IMR-90 (cell line): ENCODE results near the gene MX1. TPM values are rescaled to one million over a fixed set of nuclear protein-coding genes. Genes with fewer than 3 reads are reported as not detected.
"Not testable (repeated sequence)": the region's sequence is repeated elsewhere in the genome, so short reads cannot be mapped to it uniquely, and the experiment has no call there.

ENCODE experiments used
- ATAC-seq: fragments of 200-7000 bp; cut with Tn5 transposase; 2 replicates; pipeline ENCODE4 v1.9.1; 2020; ENCODE audit warnings: low read depth, mild to moderate bottlenecking, moderate library complexity
- BruUV-seq: library from RNA; stranded (reverse); fragments of 400-500 nt; replicated peaks from 2 replicates; lab custom pipeline; 2021; lab: Mats Ljungman, UMichigan
- CTCF ChIA-PET: fragments of 300-600 bp; formaldehyde crosslinking; extraction: SDS; loops from one replicate; lab custom pipeline; 2021; ENCODE audit warnings: antibody characterized with exemption; lab: Yijun Ruan, JAX
- POLR2A ChIA-PET: fragments of 300-600 bp; sonication (Branson Sonifier 250); formaldehyde crosslinking; loops from one replicate; lab custom pipeline; 2022; ENCODE audit warnings: antibody characterized with exemption; ENCODE audit not compliant: unreplicated experiment; lab: Charles Lee
- DNase-seq: peaks from one replicate; pipeline ENCODE4 v3.0.0; 2013
- H2AFZ ChIP-seq: replicated peaks from 2 replicates; pipeline ENCODE3; 2013; ENCODE audit warnings: low read length, mild to moderate bottlenecking; ENCODE audit not compliant: poor library complexity
- H2AK5ac ChIP-seq: 2 replicates; pipeline ENCODE4 v1.6.1; 2013; ENCODE audit warnings: low read depth, low read length, inconsistent platforms
- H2AK9ac ChIP-seq: replicated peaks from 2 replicates; pipeline ENCODE3; 2013; ENCODE audit warnings: mild to moderate bottlenecking, low read depth, low read length, moderate library complexity; ENCODE audit not compliant: poor library complexity
- H2BK120ac ChIP-seq: 2 replicates; pipeline ENCODE4 v1.6.1; 2013; ENCODE audit warnings: low read depth, low read length, inconsistent platforms
- H2BK15ac ChIP-seq: 3 replicates; pipeline ENCODE4 v1.6.1; 2013; ENCODE audit warnings: low read depth, low read length, inconsistent platforms
- H2BK20ac ChIP-seq: 2 replicates; pipeline ENCODE4 v1.6.1; 2013; ENCODE audit warnings: low read depth, mild to moderate bottlenecking, inconsistent platforms, low read length, moderate library complexity
- H2BK5ac ChIP-seq: 2 replicates; pipeline ENCODE4 v1.6.1; 2013; ENCODE audit warnings: mild to moderate bottlenecking, low read depth, low read length, inconsistent platforms; ENCODE audit not compliant: poor library complexity, severe bottlenecking
- H3K14ac ChIP-seq: replicated peaks from 2 replicates; pipeline ENCODE4 v1.6.1; 2013; ENCODE audit warnings: low read depth, low read length, inconsistent platforms
- H3K18ac ChIP-seq: 2 replicates; pipeline ENCODE4 v1.6.1; 2013; ENCODE audit warnings: low read depth, low read length, control low read depth
- H3K23ac ChIP-seq: 2 replicates; pipeline ENCODE4 v1.6.1; 2013; ENCODE audit warnings: low read depth, low read length, inconsistent platforms
- H3K27ac ChIP-seq: 2 replicates; pipeline ENCODE4 v1.5.1; 2013; ENCODE audit warnings: mild to moderate bottlenecking, control low read depth, low read length; ENCODE audit not compliant: insufficient read depth
- H3K27me3 ChIP-seq: 2 replicates; pipeline ENCODE4 v1.6.1; 2013; ENCODE audit warnings: low read length; ENCODE audit not compliant: control insufficient read depth, insufficient read depth
- H3K36me3 ChIP-seq: 2 replicates; pipeline ENCODE4 v1.6.1; 2013; ENCODE audit warnings: low read length, mixed read lengths; ENCODE audit not compliant: control insufficient read depth, insufficient read depth
- H3K4ac ChIP-seq: 2 replicates; pipeline ENCODE4 v1.6.1; 2013; ENCODE audit warnings: low read depth, low read length, inconsistent platforms
- H3K4me1 ChIP-seq: 2 replicates; pipeline ENCODE4 v1.6.1; 2013; ENCODE audit warnings: low read length, mixed read lengths; ENCODE audit not compliant: control insufficient read depth, insufficient read depth
- H3K4me2 ChIP-seq: 2 replicates; pipeline ENCODE4 v1.6.1; 2013; ENCODE audit warnings: low read depth, mild to moderate bottlenecking, control low read depth, low read length, moderate library complexity
- H3K4me3 ChIP-seq: 2 replicates; pipeline ENCODE4 v1.5.1; 2013; ENCODE audit warnings: low read depth, mild to moderate bottlenecking, control low read depth, low read length, moderate library complexity; ENCODE audit not compliant: insufficient read depth
- H3K56ac ChIP-seq: 2 replicates; pipeline ENCODE4 v1.6.1; 2013; ENCODE audit warnings: low read length, inconsistent platforms; ENCODE audit not compliant: insufficient read depth; ENCODE audit errors: extremely low read depth
- H3K79me1 ChIP-seq, 2 experiments: 2 replicates each; pipeline ENCODE4 v1.6.1; 2013; ENCODE audit warnings: low read length in 2 of 2, inconsistent platforms in 1 of 2, low read depth in 1 of 2
- H3K9ac ChIP-seq: 2 replicates; pipeline ENCODE4 v1.6.1; 2013; ENCODE audit warnings: low read depth, low read length, control low read depth
- H3K9me1 ChIP-seq: 2 replicates; pipeline ENCODE4 v1.6.1; 2013; ENCODE audit warnings: low read length, inconsistent platforms; ENCODE audit not compliant: insufficient read depth
- H3K9me3 ChIP-seq: 2 replicates; pipeline ENCODE4 v1.6.1; 2013; ENCODE audit warnings: low read length; ENCODE audit not compliant: control insufficient read depth, insufficient read depth
- H4K20me1 ChIP-seq: 2 replicates; pipeline ENCODE4 v1.6.1; 2013; ENCODE audit warnings: low read length, inconsistent platforms; ENCODE audit not compliant: insufficient read depth
- H4K5ac ChIP-seq: 2 replicates; pipeline ENCODE4 v1.6.1; 2013; ENCODE audit warnings: mild to moderate bottlenecking, low read depth, low read length, control low read depth
- H4K8ac ChIP-seq, 2 experiments: 2 replicates each; pipeline ENCODE4 v1.6.1; 2013; ENCODE audit warnings: low read depth in 2 of 2, low read length in 2 of 2, control low read depth in 1 of 2, inconsistent platforms in 1 of 2
- H4K91ac ChIP-seq: 2 replicates; pipeline ENCODE4 v1.6.1; 2013; ENCODE audit warnings: low read depth, low read length, inconsistent platforms; ENCODE audit not compliant: insufficient read depth
- WGBS, 2 experiments: methylation state at CpG; one replicate each; pipeline versions ENCODE4 v1.1.5 to v1.1.7; 2013; ENCODE audit warnings: missing lambda C conversion rate in 2 of 2; ENCODE audit not compliant: insufficient read length in 1 of 2; ENCODE audit errors: extremely low coverage in 2 of 2; 5-methylcytosine and 5-hydroxymethylcytosine counted together
- dilution Hi-C: fragments of 300-500 bp; cut with HindIII; formaldehyde crosslinking; loops from one replicate; pipeline ENCODE4 v1.14.3; 2018; ENCODE audit warnings: low sequenced_read_pairs; ENCODE audit not compliant: unreplicated experiment
- in situ Hi-C: fragments of 300-500 bp; cut with MboI; formaldehyde crosslinking; loops from 3 replicates; pipeline ENCODE4 v1.14.3; 2019; ENCODE audit warnings: low sequenced_read_pairs, inconsistent platforms, mixed read lengths
- intact Hi-C: fragments of 100-400 bp; cut with micrococcal nuclease; formaldehyde crosslinking; loops from 2 replicates; pipeline ENCODE4 v1.10.0; 2022
- polyA plus RNA-seq, 3 experiments: library from polyadenylated mRNA; depleted of rRNA; stranded (reverse); fragments of >200 nt; gene quantifications; 2 replicates each; pipeline ENCODE4 v1.2.3, GENCODE V29; 2012; ENCODE audit warnings: low replicate concordance in 1 of 3
- total RNA-seq: library from RNA; depleted of rRNA; stranded (reverse); fragments of >200 nt; gene quantifications from 2 replicates; pipeline ENCODE4 v1.2.3, GENCODE V29; 2012

The MX1 gene
- total and polyA plus RNA-seq, 2 of the 4 experiments (the other 2 are of a cell fraction), result 1.0 to 2.5 TPM

DNA sequence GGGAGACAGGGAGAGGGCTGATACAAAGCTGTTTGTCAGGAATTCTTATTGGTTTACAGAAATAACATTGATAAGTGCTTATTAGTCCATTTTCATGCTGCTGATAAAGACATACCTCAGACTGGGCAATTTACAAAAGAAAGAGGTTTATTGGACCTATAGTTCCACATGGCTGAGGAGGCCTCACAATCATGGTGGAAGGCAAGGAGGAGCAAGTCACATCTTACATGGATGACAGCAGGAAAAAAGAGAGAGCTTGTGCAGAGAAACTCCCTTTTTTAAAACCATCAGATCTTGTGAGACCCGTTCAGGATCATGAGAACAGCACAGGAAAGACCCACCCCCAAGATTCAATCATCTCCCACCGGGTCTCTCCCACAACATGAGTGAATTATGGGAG, 8.5 kb upstream of the MX1 start:
- H2BK20ac ChIP-seq, H4K5ac ChIP-seq, H3K36me3 ChIP-seq, H3K27ac ChIP-seq, BruUV-seq, DNase-seq, POLR2A ChIA-PET, H2AFZ ChIP-seq, H3K18ac ChIP-seq, H2BK15ac ChIP-seq, dilution Hi-C loops, H2AK5ac ChIP-seq, H3K56ac ChIP-seq, H3K79me1 ChIP-seq, H3K14ac ChIP-seq, H3K4me1 ChIP-seq, H4K20me1 ChIP-seq, H3K23ac ChIP-seq, H3K4me2 ChIP-seq, H3K4me3 ChIP-seq, H3K4ac ChIP-seq, H2BK120ac ChIP-seq, H3K9ac ChIP-seq, in situ Hi-C loops, intact Hi-C loops, H2AK9ac ChIP-seq, CTCF ChIA-PET, H2BK5ac ChIP-seq, H4K8ac ChIP-seq, ATAC-seq, H4K91ac ChIP-seq, H3K9me3 ChIP-seq, H3K9me1 ChIP-seq, H3K27me3 ChIP-seq: not testable (repeated sequence)
- WGBS, 2 experiments, result no CpG with 5 or more reads among the region's 2 CpGs
